Islet precursor cell (in vitro differentiated cells): ENCODE data around the gene DNAH14.
"Not testable (repeated sequence)": the region's sequence is repeated elsewhere in the genome, so short reads cannot be mapped to it uniquely, and the experiment has no call there.

Source experiments
- DNase-seq: peaks from one replicate; pipeline ENCODE4 v3.0.0-alpha.2; 2018

Gene DNAH14

GRCh38 chr1:224922404-224923164 is 6.9 kb upstream of the DNAH14 start:
- DNase-seq = peak; percentile 63

- DNase-seq = peak; percentile 74
Measured at GRCh38 chr1:224923726-224924125, 5.7 kb upstream of the DNAH14 start.

GRCh38 chr1:224927631-224928030 is 1.8 kb upstream of the DNAH14 start:
- not testable (repeated sequence) for DNase-seq

GRCh38 chr1:224928906-224929305 is 569 bp upstream of the DNAH14 start:
- DNase-seq = no peak

GRCh38 chr1:224931605-224932004 is 2.1 kb downstream of the DNAH14 start:
- no peak for DNase-seq

GRCh38 chr1:224932607-224933249 is 3.3 kb downstream of the DNAH14 start:
- no peak for DNase-seq

- no peak for DNase-seq
Measured at GRCh38 chr1:224933584-224933983, 4.1 kb downstream of the DNAH14 start.

GRCh38 chr1:224938652-224939051 is 9.2 kb downstream of the DNAH14 start:
- DNase-seq = no peak

- no peak for DNase-seq
Measured at GRCh38 chr1:224939844-224940425, 10.5 kb downstream of the DNAH14 start.

- DNase-seq = not testable (repeated sequence)
Measured at GRCh38 chr1:224940735-224941134, 11.3 kb downstream of the DNAH14 start.

- DNase-seq = not testable (repeated sequence)
Measured at GRCh38 chr1:224945651-224946348, 16.3 kb downstream of the DNAH14 start.

- DNase-seq = not testable (repeated sequence)
Measured at GRCh38 chr1:224946349-224946691, 16.8 kb downstream of the DNAH14 start.

- no peak for DNase-seq
Measured at GRCh38 chr1:224957696-224958095, 28.2 kb downstream of the DNAH14 start.

GRCh38 chr1:224958490-224958889 is 29.0 kb downstream of the DNAH14 start:
- no peak for DNase-seq

GRCh38 chr1:224959115-224959514 is 29.6 kb downstream of the DNAH14 start:
- DNase-seq = no peak

GRCh38 chr1:224959656-224960055 is 30.2 kb downstream of the DNAH14 start:
- no peak for DNase-seq

- no peak for DNase-seq
Measured at GRCh38 chr1:224980181-224980580, 50.7 kb downstream of the DNAH14 start.

GRCh38 chr1:224981922-224982354 is 52.5 kb downstream of the DNAH14 start:
- not testable (repeated sequence) for DNase-seq

- no peak for DNase-seq
Measured at GRCh38 chr1:224988042-224988441, 58.6 kb downstream of the DNAH14 start.

GRCh38 chr1:224989615-224990014 is 60.1 kb downstream of the DNAH14 start:
- DNase-seq = no peak

- not testable (repeated sequence) for DNase-seq
Measured at GRCh38 chr1:224991550-224991949, 62.1 kb downstream of the DNAH14 start.

GRCh38 chr1:224995602-224996001 is 66.1 kb downstream of the DNAH14 start:
- no peak for DNase-seq

GRCh38 chr1:224996266-224996665 is 66.8 kb downstream of the DNAH14 start:
- no peak for DNase-seq

- DNase-seq = no peak
Measured at GRCh38 chr1:224998185-224998584, 68.7 kb downstream of the DNAH14 start.
